Measurements from ENCODE around the gene PGAP2. TPM values are rescaled to one million over a fixed set of nuclear protein-coding genes. Genes with fewer than 3 reads are reported as not detected.

Gene PGAP2
- total and polyA plus RNA-seq, 2 donors (not counting 3 experiments of a cell fraction or from before 2014, with no cell fraction given) = 18.3 to 34.1 TPM

DNA sequence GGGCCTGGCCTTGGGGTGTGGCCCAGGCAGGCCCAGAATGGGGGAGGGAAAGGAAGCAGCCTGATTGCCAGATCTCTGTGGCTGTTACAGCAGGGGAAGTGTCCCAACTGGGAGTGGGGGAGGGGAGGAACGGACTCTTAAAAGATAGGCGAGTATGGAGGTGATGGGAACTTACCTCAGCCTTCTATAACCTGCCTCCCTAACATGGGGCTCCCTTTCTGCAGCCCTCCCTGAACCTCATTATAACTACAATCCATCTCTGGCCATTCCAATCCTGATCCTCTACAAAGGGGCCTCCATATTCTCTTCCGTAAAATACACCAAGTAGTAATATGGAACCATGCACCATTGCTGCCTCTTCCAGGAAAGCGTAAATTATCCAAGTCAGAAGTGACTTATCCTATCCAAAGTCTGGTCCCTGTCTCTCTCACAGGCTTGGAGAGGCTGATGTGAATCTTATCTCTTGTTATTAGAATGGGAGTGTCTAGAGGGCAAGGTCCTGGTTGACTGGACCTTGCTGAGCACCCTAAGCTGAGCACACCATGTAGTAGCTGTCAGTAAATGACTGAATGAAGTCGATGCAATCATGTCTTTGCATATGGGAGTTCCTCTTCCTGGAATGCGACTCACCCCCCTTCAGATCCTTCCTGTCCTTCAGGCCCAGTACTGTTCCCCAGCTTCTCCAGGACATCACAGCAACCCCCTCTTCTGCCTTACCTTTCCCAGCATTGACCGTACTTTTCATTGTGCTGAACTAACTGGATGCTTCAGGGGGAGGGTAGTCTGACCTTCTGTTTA lies 26.5 kb downstream of the PGAP2 start:
- Histone ChIP-seq H3K79me2 (ENCODE audit: control insufficient read depth, insufficient read depth, low read length) (peaks cover 82% of the 10 kb centered on the region), H3K4me3 (replicated peaks in 1 of 3; ENCODE audit: insufficient read depth in 1 of 3, low read depth in 1 of 3, low read length in 3 of 3) (no peak overlapping the region), H3K9me3 (replicated peaks; ENCODE audit: control insufficient read depth, insufficient read depth, low read length) (no peaks in the 10 kb centered on the region), H3K9ac (replicated peaks; ENCODE audit: extremely low read depth, insufficient read depth, low read length) (no peak overlapping the region), H4K20me1 (replicated peaks; ENCODE audit: control insufficient read depth, extremely low read depth, insufficient read depth, low read length) (no peaks in the 10 kb centered on the region), H3K27me3 (ENCODE audit: control insufficient read depth in 2 of 2, insufficient read depth in 2 of 2, low read length in 2 of 2) (no peaks in the 10 kb centered on the region), H3K36me3 (ENCODE audit: control insufficient read depth in 2 of 2, extremely low read depth in 1 of 2, insufficient read depth in 2 of 2, low read length in 2 of 2) (peaks cover 0 to 3% of the 10 kb centered on the region in 2 experiments), H3K4me1 (ENCODE audit: control insufficient read depth, extremely low read depth, insufficient read depth, low read length) (peaks cover 33% of the 10 kb centered on the region), H3K27ac (ENCODE audit: insufficient read depth, low read depth, low read length) (no peak overlapping the region), H3K4me2 (ENCODE audit: insufficient read depth, low read length) (no peak overlapping the region), H2AFZ (ENCODE audit: low read depth, low read length) (no peak overlapping the region), H3K9me1 (replicated peaks; ENCODE audit: control insufficient read depth, extremely low read depth, insufficient read depth, low read length) (no peaks in the 10 kb centered on the region)
- no TSS peak for BruUV-seq (replicated peaks)
- DNase-seq (ENCODE audit: low read depth, low spot score) = peak; percentile 15
- peak; percentile 26 for TF ChIP-seq GATA2 (IDR thresholded peaks at IDR 0.05; ENCODE audit: insufficient read depth, insufficient read length, low read depth, low read length)
- no peak for TF ChIP-seq JUN (IDR thresholded peaks at IDR 0.05; ENCODE audit: borderline replicate concordance, insufficient read depth, insufficient read length, low read depth)
- ChIA-PET POLR2A (no interaction called here), CTCF (interaction anchor here (0.8 to 2.4 kb wide), 3 partner anchors 10 to 20 kb away, joined by 4 to 16 read pairs (median 7); partner anchors contain the start of gene STIM1)
- peak; percentile 76 for FAIRE-seq
- intact Hi-C loops (cut with micrococcal nuclease) = loop anchor here (1.0 kb wide), 1 partner anchor 11 kb away; no protein-coding TSS in a partner anchor
- dilution Hi-C loops (cut with MboI; ENCODE audit: extremely low pct_ligation_motif_present, low sequenced_read_pairs) = no loop called here

DNA sequence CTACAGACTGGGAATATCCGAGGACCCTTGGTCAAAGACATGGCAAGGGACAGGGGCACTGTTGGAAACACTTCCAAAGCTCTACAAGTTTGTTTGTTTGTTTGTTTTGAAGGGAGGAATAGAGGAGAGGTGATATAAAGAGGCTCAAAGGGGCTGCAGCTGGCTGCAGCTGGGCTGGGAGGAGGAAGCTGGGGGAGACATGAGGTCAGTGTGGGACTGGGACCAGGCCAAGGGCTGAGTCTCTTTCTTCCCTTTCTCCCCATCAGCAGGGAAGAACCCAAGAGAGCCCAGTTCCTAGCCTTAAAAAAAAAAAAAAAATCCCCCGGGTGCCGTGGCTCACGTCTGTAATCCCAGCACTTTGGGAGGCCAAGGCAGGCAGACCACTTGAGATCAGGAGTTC lies 27.4 kb downstream of the PGAP2 start:
- H3K9me3 ChIP-seq (replicated peaks; ENCODE audit: control insufficient read depth, insufficient read depth, low read length) = no peaks in the 10 kb centered on the region
- H3K9ac ChIP-seq (replicated peaks; ENCODE audit: extremely low read depth, insufficient read depth, low read length) = no peak overlapping the region
- no peak overlapping the region for H3K4me3 ChIP-seq (replicated peaks in 1 of 3; ENCODE audit: insufficient read depth in 1 of 3, low read depth in 1 of 3, low read length in 3 of 3)
- no peak overlapping the region for H3K4me2 ChIP-seq (ENCODE audit: insufficient read depth, low read length)
- H3K9me1 ChIP-seq (replicated peaks; ENCODE audit: control insufficient read depth, extremely low read depth, insufficient read depth, low read length) = no peaks in the 10 kb centered on the region
- dilution Hi-C loops (cut with MboI; ENCODE audit: extremely low pct_ligation_motif_present, low sequenced_read_pairs) = no loop called here
- no peak overlapping the region for H2AFZ ChIP-seq (ENCODE audit: low read depth, low read length)
- H3K79me2 ChIP-seq (ENCODE audit: control insufficient read depth, insufficient read depth, low read length) = peaks cover 86% of the 10 kb centered on the region
- ChIA-PET POLR2A (no interaction called here), CTCF (interaction anchor here (0.8 to 2.4 kb wide), 3 partner anchors 11 to 20 kb away, joined by 4 to 16 read pairs (median 7); partner anchors contain the start of gene STIM1)
- DNase-seq (ENCODE audit: low read depth, low spot score) (no peak), FAIRE-seq (no peak)
- H3K4me1 ChIP-seq (ENCODE audit: control insufficient read depth, extremely low read depth, insufficient read depth, low read length) = peaks cover 37% of the 10 kb centered on the region
- intact Hi-C loops (cut with micrococcal nuclease) = loop anchor here (1.0 kb wide), 1 partner anchor 11 kb away; no protein-coding TSS in a partner anchor
- peaks cover 0 to 1% of the 10 kb centered on the region in 2 experiments for H3K36me3 ChIP-seq (ENCODE audit: control insufficient read depth in 2 of 2, extremely low read depth in 1 of 2, insufficient read depth in 2 of 2, low read length in 2 of 2)
- no peaks in the 10 kb centered on the region for H3K27me3 ChIP-seq (ENCODE audit: control insufficient read depth in 2 of 2, insufficient read depth in 2 of 2, low read length in 2 of 2)
- no peaks in the 10 kb centered on the region for H4K20me1 ChIP-seq (replicated peaks; ENCODE audit: control insufficient read depth, extremely low read depth, insufficient read depth, low read length)
- BruUV-seq (replicated peaks) = no TSS peak
- no peak for TF ChIP-seq EZH2 (IDR thresholded peaks at IDR 0.05; ENCODE audit: borderline replicate concordance, low read depth, low read length, severe bottlenecking)
- no peak for TF ChIP-seq FOS (IDR thresholded peaks at IDR 0.05; ENCODE audit: borderline replicate concordance, insufficient read depth, low read length)
- TF ChIP-seq GATA2 (IDR thresholded peaks at IDR 0.05; ENCODE audit: insufficient read depth, insufficient read length, low read depth, low read length) = no peak
- TF ChIP-seq POLR2A (IDR thresholded peaks at IDR 0.05; ENCODE audit: low read depth, low read length) = no peak
- TF ChIP-seq JUN (IDR thresholded peaks at IDR 0.05; ENCODE audit: borderline replicate concordance, insufficient read depth, insufficient read length, low read depth) = no peak
- TF ChIP-seq, protein P1, sequence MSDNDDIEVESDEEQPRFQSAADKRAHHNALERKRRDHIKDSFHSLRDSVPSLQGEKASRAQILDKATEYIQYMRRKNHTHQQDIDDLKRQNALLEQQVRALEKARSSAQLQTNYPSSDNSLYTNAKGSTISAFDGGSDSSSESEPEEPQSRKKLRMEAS (IDR thresholded peaks at IDR 0.05; ENCODE audit: insufficient read depth, insufficient read length) = no peak
- no peak for TF ChIP-seq MYC (IDR thresholded peaks at IDR 0.05; ENCODE audit: low read depth, low read length)
- TF ChIP-seq POLR2AphosphoS5 (IDR thresholded peaks at IDR 0.05; ENCODE audit: insufficient read depth, low read depth, low read length) = no peak
- TF ChIP-seq, protein P2, sequence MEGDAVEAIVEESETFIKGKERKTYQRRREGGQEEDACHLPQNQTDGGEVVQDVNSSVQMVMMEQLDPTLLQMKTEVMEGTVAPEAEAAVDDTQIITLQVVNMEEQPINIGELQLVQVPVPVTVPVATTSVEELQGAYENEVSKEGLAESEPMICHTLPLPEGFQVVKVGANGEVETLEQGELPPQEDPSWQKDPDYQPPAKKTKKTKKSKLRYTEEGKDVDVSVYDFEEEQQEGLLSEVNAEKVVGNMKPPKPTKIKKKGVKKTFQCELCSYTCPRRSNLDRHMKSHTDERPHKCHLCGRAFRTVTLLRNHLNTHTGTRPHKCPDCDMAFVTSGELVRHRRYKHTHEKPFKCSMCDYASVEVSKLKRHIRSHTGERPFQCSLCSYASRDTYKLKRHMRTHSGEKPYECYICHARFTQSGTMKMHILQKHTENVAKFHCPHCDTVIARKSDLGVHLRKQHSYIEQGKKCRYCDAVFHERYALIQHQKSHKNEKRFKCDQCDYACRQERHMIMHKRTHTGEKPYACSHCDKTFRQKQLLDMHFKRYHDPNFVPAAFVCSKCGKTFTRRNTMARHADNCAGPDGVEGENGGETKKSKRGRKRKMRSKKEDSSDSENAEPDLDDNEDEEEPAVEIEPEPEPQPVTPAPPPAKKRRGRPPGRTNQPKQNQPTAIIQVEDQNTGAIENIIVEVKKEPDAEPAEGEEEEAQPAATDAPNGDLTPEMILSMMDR (IDR thresholded peaks at IDR 0.05; ENCODE audit: extremely low read depth in 1 of 2, insufficient read depth in 1 of 2, low read depth in 1 of 2, low read length in 2 of 2) = no peak
- H3K27ac ChIP-seq (ENCODE audit: insufficient read depth, low read depth, low read length) = no peak overlapping the region

All from endothelial cell of umbilical vein (primary cell).